HL-60 (cell line): ENCODE measurements around the gene PKP1.

Source experiments
- GABPA ChIP-seq: IDR thresholded peaks from 2 replicates; pipeline ENCODE4 v1.6.1; 2012; ENCODE audit warnings: low read depth
- TF ChIP-seq, protein P1 (sequence below): IDR thresholded peaks from one replicate; pipeline ENCODE4 v1.5.1; 2011; ENCODE audit warnings: low read length, control low read depth, inconsistent platforms; ENCODE audit not compliant: insufficient read depth

DNA sequence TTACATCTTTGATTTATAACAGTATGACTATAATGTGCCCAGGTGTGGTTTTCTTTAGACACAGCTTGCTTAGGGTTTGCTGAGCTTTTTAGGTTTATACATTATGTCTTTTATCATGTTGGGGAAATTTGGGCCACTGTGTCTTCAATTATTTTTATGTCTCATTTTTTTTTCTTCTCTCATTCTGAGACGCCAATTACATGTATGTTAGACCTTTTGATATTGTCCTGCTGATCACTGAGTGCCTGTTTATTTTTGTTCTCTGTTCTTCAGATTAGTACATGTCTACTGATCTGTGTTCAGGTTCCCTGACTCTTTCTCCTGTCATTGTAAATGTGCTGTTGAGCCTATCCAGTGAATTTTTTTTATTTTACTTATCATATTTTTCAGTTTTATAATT, 58.1 kb downstream of the PKP1 start:
- TF ChIP-seq, protein P1, sequence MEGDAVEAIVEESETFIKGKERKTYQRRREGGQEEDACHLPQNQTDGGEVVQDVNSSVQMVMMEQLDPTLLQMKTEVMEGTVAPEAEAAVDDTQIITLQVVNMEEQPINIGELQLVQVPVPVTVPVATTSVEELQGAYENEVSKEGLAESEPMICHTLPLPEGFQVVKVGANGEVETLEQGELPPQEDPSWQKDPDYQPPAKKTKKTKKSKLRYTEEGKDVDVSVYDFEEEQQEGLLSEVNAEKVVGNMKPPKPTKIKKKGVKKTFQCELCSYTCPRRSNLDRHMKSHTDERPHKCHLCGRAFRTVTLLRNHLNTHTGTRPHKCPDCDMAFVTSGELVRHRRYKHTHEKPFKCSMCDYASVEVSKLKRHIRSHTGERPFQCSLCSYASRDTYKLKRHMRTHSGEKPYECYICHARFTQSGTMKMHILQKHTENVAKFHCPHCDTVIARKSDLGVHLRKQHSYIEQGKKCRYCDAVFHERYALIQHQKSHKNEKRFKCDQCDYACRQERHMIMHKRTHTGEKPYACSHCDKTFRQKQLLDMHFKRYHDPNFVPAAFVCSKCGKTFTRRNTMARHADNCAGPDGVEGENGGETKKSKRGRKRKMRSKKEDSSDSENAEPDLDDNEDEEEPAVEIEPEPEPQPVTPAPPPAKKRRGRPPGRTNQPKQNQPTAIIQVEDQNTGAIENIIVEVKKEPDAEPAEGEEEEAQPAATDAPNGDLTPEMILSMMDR = no peak
- TF ChIP-seq GABPA = no peak
